ENCODE measurements around the gene DBX1.
"Not testable (repeated sequence)": the region's sequence is repeated elsewhere in the genome, so short reads cannot be mapped to it uniquely, and the experiment has no call there.

Gene DBX1, protein sequence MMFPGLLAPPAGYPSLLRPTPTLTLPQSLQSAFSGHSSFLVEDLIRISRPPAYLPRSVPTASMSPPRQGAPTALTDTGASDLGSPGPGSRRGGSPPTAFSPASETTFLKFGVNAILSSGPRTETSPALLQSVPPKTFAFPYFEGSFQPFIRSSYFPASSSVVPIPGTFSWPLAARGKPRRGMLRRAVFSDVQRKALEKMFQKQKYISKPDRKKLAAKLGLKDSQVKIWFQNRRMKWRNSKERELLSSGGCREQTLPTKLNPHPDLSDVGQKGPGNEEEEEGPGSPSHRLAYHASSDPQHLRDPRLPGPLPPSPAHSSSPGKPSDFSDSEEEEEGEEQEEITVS

DNA sequence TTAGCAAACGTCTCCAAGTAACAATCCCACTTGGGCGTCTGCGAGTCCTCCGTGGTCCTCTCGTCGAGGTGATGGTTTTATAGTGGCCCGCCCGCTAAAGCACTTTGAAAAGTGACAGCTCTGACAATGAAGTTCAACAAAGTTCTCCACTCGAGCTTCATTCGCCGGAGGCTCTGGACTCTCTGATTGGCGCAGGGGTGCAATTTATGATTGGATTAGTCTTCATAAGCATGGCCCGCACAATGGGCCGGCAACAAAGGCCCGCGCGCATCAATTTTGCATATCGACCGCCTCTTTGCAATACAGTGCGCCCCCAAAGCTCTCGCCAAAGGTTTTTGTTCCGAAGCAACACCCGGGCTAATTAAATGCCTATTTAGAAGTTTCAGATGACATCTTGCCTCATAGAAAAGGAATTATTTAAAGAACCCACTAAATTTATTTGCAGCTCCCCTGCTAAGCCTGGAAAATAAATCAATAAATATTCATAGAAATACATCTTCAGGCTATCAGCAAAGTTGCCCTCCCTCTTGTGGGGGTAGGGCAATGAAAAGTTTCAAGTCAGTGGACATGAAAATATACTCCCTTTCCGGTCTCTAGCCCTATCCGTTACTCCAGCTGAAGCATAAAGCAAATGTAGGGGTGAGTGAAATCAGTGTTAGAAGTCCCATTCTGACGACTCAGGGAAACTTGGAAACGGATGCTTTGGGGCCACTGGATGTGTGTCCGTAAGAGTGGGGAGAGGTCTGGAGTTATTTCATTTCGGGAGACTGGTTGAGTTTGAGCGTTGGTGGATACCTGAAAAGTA is at the start of gene DBX1:
TSS of gene DBX1 (minus strand) at position 51 of the 805 bp plus-strand sequence. CDS start 151 bp downstream, outside the sequence.
- no peak for DNase-seq

DNA sequence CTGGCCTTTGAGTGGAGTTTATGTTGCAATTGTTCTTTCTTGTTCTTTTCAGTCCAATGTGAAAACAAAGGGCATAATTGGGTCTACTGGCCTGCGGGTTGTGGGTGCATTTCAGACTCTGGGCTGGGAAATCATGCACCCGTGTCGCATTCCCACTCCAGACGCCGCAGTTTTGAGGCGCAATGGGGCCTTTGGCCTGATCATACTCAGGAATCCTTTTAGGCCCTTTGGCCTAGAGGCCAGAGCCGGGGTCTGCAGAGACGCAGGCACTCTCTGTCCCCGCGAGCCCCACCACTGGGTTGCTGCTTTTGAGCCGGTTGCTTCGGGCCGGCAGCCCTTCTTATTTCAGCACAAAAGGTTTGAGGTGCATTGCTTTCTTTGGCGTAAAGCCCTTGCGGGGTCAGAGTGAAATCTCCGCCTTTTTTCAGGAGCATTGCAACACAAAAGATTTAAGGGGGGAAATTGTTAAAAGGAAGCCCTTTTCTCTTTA is 48.4 kb upstream of the DBX1 start:
- DNase-seq, result no peak

DNA sequence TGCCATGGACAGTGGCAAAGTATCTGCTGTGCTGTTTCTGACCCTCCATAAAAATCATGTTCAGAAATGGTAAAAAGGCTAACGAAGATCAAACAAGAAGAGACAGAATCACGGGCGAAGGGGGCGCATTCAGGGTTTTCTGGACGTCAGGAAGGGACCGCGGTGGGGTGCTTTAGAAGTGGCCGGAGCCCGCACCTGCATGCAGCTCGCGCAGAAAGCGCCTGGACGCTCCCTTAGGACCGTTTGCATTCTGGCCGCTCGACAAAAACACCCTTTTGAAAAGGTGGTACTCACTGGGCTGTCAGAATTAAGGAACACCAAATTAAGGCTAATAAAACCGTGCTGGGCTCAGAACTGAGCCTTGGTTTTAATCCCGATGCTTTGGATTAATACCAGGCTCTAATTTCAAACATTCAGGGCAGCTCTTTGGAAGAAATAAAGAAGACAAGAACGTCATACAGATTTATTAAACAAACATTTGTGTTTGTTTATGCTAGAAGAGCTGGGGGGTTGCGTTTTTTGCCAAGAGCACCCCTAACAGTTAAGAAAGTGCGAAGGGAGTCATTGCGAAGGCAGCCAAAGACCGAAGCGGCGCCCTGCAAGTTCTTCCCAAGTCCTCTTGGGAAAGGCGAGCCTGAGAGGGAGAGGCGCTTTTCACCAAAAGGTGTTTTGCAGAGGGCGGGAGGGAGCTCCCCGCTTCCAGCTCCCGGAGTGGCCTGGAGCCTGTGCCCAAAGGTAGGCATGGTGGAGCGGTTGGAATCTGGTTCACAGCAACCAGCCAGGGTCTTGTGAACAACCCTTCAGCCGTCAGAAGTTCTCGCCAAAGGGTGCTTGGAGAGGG is 47.7 kb upstream of the DBX1 start:
- DNase-seq, result no peak

DNA sequence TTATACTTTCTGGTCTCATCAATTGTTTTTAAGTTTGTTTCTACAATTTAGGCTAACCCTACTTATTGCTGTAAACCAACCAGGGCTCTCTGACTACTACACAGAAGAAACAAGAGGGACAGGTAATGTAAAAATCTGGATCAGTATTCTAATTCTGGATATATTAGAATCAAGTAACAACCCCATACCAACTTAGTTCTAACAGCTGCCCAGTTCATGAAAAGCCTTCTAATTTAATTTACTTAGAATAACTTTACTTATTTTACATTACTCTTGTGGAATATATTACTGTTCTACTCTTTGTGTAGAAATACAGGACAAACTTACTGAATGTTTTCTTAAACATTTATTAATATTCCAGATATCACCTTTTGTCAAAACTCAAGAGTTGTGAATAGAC is 45.5 kb upstream of the DBX1 start:
- DNase-seq, result no peak

DNA sequence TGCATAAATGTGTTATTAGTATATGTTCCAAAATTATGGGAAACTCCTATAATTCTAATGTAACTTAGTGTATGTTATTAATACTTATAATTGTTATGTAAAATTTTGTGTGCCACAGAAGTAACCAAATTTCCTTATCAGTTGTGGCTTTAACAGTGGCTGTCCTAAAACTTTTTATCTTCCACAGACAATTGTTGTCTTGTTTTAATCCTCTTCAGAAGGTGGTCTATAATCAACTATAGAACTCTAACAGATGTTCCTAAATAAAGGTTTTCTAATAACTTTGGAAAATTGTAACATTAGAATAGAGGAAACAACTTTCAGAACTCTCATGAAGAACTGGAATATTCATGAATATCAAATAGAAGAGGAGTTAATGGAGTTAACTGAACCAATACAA is 44.4 kb upstream of the DBX1 start:
- DNase-seq, result no peak

DNA sequence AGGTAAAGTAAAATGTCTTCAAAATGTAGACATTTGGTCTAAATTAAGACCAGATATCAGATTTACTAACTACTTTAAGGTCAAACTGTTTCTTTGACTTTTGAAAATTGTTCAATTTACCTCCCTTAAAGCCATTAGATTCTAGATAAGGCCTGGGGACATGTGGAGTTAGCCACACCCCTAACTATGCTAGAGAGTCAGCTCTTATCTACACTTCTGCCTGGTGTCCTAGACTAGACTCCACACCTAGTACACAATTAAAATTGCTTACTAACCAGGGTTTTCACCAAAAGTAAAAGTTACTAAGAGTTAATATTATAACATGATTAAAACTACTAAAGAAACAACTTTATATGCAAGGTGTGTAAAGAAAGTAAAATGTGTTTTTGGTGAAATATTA is 43.6 kb upstream of the DBX1 start:
- no peak for DNase-seq

DNA sequence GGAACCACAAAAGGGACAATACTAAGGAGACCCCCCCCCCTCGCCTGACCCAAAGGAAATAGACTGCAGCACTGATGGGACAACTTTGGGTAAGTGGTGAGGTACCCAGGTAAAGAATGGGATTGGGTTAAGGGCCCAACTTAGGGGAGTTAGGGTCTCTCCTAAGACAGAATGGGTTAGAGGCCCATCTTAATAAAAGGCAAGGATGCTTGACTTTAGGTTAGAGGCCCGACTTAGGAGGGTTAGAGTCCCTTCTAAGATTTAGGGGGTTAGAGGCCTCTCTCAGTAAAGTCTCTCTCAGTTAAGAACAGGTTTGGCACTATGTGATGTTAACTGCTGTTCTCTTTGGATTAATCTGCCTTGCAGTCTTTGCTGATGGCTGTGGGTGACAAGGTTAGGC is 41.0 kb upstream of the DBX1 start:
- DNase-seq, result no peak

DNA sequence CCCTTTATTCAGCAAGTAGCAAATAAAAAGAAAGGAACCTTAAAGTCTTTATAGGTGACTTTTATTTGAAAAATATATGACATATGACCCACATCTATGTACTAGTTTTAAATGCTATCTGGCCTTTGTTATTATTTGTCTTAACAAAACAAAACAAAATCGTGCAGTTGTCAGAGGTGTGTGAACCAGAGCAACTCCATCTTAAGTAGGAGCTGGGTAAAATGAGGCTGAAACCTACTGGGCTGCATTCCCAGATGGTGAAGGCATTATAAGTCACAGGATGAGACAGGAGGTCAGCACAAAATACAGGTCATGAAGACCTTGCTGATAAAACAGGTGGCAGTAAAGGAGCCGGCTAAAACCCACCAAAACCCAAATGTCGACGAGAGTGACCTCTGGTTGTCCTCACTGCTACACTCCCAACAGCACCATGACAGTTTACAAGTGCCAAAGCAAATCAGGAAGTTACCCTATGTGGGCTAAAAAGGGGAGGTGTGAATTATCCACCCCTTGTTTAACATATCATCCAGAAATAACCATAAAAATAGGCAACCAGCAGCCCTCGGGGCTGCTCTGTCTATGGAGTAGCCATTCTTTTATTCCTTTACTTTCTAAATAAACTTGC is 40.2 kb upstream of the DBX1 start:
- DNase-seq, result not testable (repeated sequence)

DNA sequence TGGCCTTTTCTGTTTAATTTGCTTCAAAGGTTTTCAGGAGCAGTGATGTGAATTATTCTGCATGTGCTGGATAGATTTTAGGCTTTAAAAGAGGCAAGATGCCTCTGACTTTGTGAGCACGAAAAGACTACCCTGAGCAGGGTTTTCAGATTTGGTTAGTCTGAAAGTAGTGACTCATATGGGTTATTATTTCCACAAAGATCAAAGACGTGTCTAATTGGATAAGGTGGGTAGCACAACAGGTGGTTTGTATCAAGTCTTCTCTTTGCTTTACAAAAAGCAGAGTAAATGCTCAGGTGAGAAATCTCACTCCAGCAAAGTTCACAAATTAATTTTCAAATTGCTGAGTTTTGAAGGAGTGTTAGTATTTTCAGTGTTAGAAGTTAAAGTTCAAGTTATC is 37.6 kb upstream of the DBX1 start:
- no peak for DNase-seq

DNA sequence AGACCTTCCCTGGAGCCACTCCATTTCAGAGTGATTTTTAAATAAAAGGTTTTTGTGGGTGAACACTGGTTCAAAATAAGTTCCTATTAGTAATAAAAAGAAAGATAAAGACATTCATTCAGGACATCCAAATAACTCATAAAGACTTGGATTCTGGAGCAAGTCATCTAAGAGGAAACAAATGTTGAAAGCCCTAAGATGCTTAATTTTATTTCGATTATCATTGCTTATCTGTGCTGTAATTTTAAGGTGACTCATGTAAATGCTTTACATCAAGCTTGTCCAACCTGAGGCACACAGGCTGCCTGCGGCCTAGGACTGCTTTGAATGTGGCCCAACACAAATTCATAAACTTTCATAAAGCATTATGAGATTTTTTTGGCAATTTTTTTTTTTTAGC is 34.2 kb upstream of the DBX1 start:
- no peak for DNase-seq

DNA sequence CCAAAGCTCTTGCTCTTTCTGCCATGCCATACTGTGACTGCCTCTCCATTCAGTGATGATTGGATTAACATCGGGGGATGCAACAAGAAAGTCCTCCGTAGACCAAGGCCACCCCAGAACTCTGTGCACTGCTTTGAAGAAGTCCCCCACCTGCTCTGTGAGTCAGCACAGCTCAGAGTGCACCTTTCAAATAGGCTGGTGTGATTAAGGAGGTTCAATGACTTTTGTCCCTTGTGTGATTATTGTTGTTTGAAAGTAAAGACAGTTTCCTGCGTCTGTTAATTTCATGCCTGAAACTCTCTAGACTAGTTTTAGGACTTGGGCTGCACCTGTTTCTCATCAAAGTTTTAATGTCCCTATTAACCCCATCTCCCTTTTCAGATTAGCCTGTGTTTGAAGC is 33.0 kb upstream of the DBX1 start:
- no peak for DNase-seq

DNA sequence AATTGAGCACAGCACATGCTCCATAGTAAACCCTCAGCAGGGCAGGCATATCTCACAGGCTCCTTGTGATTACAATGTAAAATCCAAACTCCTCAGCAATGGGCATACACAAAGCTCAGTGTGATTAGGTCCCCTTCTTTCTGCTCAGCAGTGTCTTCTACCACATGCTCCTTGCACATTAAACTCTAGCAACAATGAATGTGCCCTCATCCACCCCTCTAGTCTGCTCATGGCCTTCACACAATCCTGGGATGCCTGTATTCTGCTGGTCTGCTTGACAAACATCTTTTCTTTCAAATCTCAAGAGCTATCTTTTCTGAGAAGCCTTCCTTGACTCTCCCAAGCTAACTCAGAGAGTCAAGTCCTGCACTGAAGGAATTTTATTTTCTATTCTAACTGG is 32.4 kb upstream of the DBX1 start:
- no peak for DNase-seq

DNA sequence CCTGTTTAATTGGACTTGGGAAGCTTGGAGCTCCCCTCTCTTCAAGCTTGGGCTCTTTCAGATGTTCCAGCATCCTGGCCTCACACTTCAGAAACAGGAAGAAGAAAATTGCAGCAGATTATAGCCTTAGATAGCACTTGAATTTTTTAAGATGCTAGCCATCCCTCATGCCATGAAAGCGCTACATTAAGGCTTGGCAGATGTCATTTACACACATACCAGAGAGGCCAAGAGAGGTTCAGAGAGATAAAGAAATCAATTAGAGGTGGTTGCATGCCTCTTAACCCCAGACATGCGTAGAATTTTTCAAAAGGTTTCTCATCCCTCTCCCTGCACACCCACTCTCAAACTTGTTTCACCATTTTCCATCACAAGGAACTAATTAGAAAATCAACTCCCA is 31.9 kb upstream of the DBX1 start:
- peak; percentile 47 for DNase-seq

DNA sequence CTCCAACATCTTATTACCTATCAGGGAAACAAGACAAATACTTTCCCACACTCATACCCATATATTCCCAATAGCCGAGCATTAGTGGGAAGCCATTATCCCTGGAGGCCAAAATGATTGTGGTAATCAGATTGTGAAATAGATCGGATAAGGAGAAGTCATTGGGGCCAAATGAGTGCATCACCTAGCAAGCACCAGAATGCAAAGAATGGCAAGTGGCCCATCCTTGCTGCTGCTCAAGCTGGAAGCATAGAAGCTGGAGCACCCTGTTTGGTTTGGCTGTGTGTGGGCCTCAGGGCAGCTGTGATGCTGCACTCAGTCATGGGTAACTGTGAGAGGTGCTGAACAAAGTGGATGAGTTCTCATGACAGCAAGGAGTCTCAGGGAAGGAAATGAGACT is 18.7 kb upstream of the DBX1 start:
- no peak for DNase-seq

DNA sequence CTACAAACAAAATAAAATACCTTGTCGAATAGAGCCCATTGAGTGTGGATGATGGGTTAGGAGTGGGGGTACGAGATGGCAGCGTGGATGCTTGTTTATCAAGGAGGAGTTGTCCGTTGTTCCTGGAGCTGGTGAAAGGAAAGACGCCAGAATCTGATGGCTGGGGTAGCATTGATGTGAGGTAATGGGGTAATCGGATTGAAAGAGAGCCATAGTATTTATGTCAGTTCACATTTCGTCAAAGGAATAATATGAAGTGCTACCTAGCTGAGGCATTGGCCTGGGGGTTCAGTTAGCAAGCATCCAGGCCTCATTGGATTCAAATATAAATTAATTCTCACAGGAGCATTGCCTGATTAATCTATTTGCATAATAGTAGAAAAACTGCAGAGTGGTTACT is 16.9 kb upstream of the DBX1 start:
- DNase-seq, result no peak

DNA sequence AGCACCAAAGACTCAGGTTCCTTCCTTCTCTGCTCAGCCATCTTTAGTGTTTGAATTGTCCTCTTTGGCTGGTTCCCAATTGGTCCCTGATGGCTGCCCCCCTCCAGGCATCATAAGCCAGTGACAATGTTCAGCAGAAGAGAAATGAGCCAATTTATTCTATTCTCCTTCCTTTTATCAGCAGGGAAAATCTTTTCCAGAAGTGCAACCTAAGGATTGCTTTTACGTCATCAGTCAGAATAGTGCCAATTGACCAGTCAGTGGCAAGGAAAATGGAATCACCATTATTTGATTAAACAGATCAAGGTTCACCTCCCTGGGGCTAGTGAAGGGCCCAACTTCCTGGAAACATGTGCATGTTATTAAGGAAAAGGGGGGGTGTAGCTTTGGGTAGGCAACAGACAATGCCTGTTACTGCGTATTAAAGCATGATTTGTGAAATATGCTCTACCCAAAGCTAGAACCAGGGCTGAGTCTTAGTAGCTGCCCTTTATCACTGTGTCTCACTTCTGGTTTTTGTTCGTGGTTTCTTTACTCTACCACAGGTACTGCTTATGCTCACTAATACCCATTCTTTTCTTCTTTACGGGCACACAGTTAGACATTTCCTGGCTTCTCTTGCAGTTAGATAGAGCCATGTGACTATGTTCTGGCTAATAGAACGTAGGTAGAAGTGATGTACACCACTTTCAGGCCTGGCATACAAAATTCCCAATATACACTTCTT is 12.6 kb upstream of the DBX1 start:
- no peak for DNase-seq

DNA sequence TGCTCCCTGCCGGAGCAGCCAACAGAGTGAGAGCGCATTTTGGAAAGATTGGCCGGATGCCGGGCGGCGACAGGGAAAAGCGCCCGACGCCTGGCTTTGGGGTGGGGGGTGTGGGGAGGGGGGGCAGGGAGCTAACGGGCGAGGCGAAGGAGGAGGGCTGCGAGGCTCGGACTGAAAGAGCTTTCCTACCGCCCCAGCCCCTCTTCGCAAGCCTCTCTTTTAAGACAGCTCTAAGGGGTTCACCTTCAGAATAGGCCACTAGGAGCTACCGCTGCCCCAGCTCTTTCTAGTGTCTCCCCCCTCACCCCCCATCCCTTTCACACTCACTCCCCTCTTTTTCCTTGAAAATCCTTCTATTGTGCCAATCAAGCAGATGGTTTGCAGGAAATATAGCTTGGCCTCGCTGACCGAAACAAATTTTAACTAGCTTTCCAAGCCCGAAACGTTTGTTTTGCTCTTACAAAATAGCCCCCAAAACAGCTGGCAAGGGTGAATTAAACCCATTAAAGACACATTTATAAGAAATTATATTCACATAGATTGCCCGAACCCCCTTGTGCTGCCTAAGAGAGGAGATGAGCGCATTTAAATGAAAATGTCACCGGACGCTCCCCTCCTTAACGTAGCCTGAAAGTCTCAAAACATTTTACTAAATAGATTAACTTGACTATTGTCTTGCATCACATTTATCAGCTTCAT is 3.7 kb upstream of the DBX1 start:
- no peak for DNase-seq

DNA sequence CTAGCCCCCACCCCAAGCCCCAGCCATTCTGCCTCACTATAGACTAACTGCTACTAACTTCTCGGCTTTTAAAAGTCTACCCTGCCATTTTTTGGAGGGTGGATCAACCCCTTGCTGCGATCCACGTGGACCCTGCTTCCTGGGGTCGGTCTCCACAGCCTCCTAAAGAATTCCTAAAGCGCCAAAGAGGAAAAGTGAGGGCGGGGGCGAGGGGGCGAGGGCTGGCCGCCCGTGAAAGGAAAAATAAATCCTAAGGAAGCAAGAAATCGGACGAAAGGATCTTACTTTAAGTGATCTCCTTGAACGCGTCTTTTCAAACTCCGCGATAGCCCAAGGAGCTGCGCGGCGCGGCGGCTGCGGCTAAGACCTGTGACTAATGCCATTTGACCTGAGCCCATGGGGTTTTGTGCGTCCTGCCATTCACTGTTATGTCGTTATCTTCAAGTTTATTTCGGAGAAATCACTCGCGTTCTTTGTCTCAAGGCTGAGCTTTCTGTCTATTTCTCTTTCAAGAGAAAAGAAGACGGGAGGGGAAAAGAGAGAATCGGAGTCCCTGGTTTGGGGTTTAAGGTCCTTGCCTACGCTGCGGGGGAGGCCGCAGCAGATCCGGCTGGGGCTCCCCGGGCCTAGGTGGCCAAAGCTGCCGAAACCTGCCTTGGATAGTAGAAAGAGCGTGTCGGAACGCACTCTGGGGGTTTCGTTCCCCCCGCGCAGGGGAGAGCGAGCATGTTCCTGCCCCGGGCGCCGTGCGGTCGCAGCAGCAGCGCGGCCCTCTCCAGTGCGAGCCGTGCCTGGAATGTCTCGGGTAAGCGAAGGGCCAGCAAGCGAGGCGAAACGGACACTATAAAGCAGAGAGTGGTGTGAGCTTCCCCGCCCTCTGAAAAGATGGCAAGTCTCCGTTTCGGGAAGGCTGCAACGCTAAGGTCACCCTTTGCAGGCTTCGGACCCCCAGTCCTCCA is 2.8 kb upstream of the DBX1 start:
- no peak for DNase-seq

DNA sequence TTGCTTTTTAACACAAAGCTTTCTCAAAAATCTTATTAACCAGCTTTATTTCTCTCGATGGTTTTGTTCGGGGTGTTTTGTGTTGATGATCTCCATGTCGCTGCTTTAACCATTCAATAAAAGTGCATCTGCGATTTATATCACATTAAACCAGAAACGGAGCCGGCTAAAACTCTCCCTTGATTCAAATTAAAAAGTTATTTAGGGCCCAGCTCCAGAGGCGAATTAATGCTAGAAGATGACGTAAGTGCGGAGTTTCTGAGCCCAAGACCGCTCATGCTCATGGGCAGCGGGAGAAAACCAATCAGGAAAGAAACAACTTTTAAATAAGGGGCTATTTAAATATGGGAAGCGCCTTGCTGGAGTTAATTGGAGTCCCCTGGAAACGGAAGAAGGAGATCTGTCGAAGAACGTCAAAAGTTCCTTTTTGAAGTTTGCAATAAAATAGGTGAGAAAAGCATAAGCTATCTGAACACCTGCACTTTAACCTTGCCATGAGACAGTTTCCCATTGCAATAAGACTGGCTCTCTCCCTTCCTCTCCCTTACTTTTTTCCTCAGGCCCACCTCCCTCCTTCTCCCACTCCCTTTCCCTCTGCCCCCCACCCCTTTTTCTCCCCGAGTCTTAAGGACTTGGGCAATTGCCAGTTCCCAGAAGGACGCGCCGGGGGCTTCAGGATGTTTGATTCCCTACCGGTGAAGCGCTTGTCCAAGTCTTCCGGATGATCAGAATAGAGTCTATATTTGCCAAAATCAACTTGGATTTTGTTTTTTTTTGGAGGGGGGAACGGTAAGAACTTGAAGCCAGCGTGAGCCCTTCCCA is 1.9 kb upstream of the DBX1 start:
- DNase-seq, result no peak
